IMR-90 (cell line): ENCODE data around the gene DACH1.

Source experiments
- BHLHE40 ChIP-seq: fragments of 150-350 bp; IDR thresholded peaks from 2 replicates; pipeline ENCODE4 v1.6.1; 2016; ENCODE audit warnings: mild to moderate bottlenecking, low read depth, low read length
- CHD1 ChIP-seq: IDR thresholded peaks from 2 replicates; pipeline ENCODE4 v1.6.1; 2012; ENCODE audit warnings: low read depth, low read length, improper control_type of control experiment
- CTCF ChIP-seq: conservative IDR thresholded peaks from 2 replicates; pipeline ENCODE4 v1.5.1; 2012; ENCODE audit warnings: mild to moderate bottlenecking, low read depth, low read length, improper control_type of control experiment
- POLR2A ChIP-seq: IDR thresholded peaks from 2 replicates; pipeline ENCODE4 v1.6.1; 2012; ENCODE audit warnings: mild to moderate bottlenecking, low read depth, low read length
- RAD21 ChIP-seq: IDR thresholded peaks from 2 replicates; pipeline ENCODE4 v1.6.1; 2012; ENCODE audit warnings: low read length, improper control_type of control experiment
- RFX5 ChIP-seq: IDR thresholded peaks from 2 replicates; pipeline ENCODE4 v1.8.0; 2012; ENCODE audit warnings: low read depth, mild to moderate bottlenecking, low read length, moderate library complexity

GRCh38 chr13:71714802-71715375, 152.1 kb downstream of the DACH1 start:
- TF ChIP-seq CTCF (no peak), POLR2A (no peak), BHLHE40 (no peak), RFX5 (no peak), RAD21 (no peak), CHD1 (no peak)
